ENCODE results near the gene IMPA2. TPM values are rescaled to one million over a fixed set of nuclear protein-coding genes. Genes with fewer than 3 reads are reported as not detected.

Gene IMPA2
- total and polyA plus RNA-seq, 2 of the 13 experiments (the other 11 are each of a cell fraction or from before 2014, with no cell fraction given) = 37.8 to 71.8 TPM

DNA sequence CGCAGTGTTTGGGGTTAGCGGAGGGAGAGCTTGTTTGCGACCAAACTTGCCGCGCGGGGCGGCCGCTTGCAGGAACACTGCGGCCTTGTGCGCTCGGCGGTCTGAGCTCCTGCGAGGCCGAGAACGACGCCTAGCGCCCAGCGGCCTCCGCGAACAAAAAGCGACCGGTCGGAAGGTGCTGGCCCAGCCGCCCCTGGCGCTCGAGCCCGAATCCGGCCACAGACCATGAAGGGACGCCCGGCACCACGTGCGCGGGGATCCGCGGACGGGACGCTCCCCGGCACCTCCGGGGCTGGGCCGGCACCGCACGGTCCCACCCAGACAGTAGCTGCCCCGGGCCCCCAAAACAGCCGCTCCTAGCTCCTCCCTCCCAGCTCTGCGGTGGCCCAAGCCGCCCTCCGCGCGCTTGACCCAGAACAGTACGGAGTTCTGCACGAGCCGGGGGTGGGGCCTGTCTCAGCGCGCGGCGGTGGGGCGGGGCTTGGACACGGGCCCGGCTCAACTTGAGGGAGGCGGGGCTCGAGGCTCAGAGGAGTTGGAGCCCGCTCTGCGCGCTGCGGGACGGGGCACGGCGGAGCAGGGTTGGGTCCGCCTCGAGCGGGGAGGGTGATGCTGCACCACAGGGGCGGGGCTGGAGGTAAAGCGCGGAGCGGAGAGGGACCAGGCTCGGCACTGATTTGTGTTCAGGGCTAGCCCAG, 664 bp upstream of the IMPA2 start (continued):
- TF ChIP-seq, protein P1, sequence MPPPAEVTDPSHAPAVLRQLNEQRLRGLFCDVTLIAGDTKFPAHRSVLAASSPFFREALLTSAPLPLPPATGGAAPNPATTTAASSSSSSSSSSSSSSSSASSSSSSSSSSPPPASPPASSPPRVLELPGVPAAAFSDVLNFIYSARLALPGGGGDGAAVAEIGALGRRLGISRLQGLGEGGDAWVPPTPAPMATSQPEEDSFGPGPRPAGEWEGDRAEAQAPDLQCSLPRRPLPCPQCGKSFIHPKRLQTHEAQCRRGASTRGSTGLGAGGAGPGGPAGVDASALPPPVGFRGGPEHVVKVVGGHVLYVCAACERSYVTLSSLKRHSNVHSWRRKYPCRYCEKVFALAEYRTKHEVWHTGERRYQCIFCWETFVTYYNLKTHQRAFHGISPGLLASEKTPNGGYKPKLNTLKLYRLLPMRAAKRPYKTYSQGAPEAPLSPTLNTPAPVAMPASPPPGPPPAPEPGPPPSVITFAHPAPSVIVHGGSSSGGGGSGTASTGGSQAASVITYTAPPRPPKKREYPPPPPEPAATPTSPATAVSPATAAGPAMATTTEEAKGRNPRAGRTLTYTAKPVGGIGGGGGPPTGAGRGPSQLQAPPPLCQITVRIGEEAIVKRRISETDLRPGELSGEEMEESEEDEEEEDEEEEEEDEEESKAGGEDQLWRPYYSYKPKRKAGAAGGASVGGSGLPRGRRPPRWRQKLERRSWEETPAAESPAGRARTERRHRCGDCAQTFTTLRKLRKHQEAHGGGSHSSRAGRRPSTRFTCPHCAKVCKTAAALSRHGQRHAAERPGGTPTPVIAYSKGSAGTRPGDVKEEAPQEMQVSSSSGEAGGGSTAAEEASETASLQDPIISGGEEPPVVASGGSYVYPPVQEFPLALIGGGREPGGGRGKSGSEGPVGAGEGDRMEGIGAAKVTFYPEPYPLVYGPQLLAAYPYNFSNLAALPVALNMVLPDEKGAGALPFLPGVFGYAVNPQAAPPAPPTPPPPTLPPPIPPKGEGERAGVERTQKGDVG (CRISPR knock-in tag; IDR thresholded peaks at IDR 0.05; ENCODE audit: borderline replicate concordance) = peak; percentile 74; the same call in 1 of the 2 replicates
- TF ChIP-seq HOXA7 (CRISPR knock-in tag; IDR thresholded peaks at IDR 0.05) (no peak), ZNF160 (CRISPR knock-in tag; IDR thresholded peaks at IDR 0.05) (peak; percentile 58; the same call in 1 of the 2 replicates), ZNF737 (CRISPR knock-in tag; IDR thresholded peaks at IDR 0.05; ENCODE audit: borderline replicate concordance) (no peak), CREBL2 (CRISPR knock-in tag; IDR thresholded peaks at IDR 0.05; ENCODE audit: borderline replicate concordance) (peak; percentile 82; the same call in 1 of the 2 replicates), ZNF672 (CRISPR knock-in tag; IDR thresholded peaks at IDR 0.05) (no peak), KMT2B (CRISPR knock-in tag; IDR thresholded peaks at IDR 0.05) (no peak; the same call in 1 of the 2 replicates), HMG20A (CRISPR knock-in tag; IDR thresholded peaks at IDR 0.05; ENCODE audit: borderline replicate concordance) (no peak; the same call in 1 of the 2 replicates), ZNF292 (CRISPR knock-in tag; IDR thresholded peaks at IDR 0.05; ENCODE audit: borderline replicate concordance, low read depth) (no peak), DPF2 (CRISPR knock-in tag; IDR thresholded peaks at IDR 0.05; ENCODE audit: borderline replicate concordance, low read depth) (no peak), MYNN (CRISPR knock-in tag; IDR thresholded peaks at IDR 0.05; ENCODE audit: low read depth) (0 out of 2 replicates have a peak, but pooled peaks have one; percentile 47), ZNF333 (CRISPR knock-in tag; IDR thresholded peaks at IDR 0.05; ENCODE audit: borderline replicate concordance) (peak; percentile 72; the same call in 1 of the 2 replicates), ARNT (IDR thresholded peaks at IDR 0.05) (no peak), THAP8 (CRISPR knock-in tag; IDR thresholded peaks at IDR 0.05; ENCODE audit: borderline replicate concordance) (0 out of 2 replicates have a peak, but pooled peaks have one; percentile 16), POLR2G (IDR thresholded peaks at IDR 0.05; ENCODE audit: low read depth, low read length) (peak; percentile 89), ETV5 (CRISPR knock-in tag; IDR thresholded peaks at IDR 0.05; ENCODE audit: borderline replicate concordance) (no peak), ZNF296 (CRISPR knock-in tag; conservative IDR thresholded peaks at IDR 0.05) (no peak), ZNF557 (CRISPR knock-in tag; IDR thresholded peaks at IDR 0.05) (no peak; the same call in 1 of the 2 replicates), GZF1 (CRISPR knock-in tag; IDR thresholded peaks at IDR 0.05) (peak; percentile 89; the same call in 1 of the 2 replicates), ASH2L (IDR thresholded peaks at IDR 0.05; ENCODE audit: insufficient read length, low read depth, low read length) (peak; percentile 39), ZNF713 (CRISPR knock-in tag; IDR thresholded peaks at IDR 0.05) (no peak)
- TF ChIP-seq, protein P2, sequence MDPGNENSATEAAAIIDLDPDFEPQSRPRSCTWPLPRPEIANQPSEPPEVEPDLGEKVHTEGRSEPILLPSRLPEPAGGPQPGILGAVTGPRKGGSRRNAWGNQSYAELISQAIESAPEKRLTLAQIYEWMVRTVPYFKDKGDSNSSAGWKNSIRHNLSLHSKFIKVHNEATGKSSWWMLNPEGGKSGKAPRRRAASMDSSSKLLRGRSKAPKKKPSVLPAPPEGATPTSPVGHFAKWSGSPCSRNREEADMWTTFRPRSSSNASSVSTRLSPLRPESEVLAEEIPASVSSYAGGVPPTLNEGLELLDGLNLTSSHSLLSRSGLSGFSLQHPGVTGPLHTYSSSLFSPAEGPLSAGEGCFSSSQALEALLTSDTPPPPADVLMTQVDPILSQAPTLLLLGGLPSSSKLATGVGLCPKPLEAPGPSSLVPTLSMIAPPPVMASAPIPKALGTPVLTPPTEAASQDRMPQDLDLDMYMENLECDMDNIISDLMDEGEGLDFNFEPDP (CRISPR knock-in tag; conservative IDR thresholded peaks at IDR 0.05) = no peak
- TF ChIP-seq, protein P3, sequence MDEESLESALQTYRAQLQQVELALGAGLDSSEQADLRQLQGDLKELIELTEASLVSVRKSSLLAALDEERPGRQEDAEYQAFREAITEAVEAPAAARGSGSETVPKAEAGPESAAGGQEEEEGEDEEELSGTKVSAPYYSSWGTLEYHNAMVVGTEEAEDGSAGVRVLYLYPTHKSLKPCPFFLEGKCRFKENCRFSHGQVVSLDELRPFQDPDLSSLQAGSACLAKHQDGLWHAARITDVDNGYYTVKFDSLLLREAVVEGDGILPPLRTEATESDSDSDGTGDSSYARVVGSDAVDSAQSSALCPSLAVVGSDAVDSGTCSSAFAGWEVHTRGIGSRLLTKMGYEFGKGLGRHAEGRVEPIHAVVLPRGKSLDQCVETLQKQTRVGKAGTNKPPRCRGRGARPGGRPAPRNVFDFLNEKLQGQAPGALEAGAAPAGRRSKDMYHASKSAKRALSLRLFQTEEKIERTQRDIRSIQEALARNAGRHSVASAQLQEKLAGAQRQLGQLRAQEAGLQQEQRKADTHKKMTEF (CRISPR knock-in tag; IDR thresholded peaks at IDR 0.05) = peak; percentile 90

All from HepG2 (cell line).